IPS DF 4.7 (cell line): ENCODE measurements around the gene LIPI.
"Not testable (repeated sequence)": the region's sequence is repeated elsewhere in the genome, so short reads cannot be mapped to it uniquely, and the experiment has no call there.

Experiments
- DNase-seq: peaks from one replicate; pipeline ENCODE4 v3.0.0-alpha.2; 2013; ENCODE audit warnings: low spot score; ENCODE audit errors: extremely low read depth

LIPI gene

GRCh38 chr21:14210738-14211137, at the start of gene LIPI:
LIPI (minus strand) TSS chr21:14210955; CDS start chr21:14210845, 110 bp downstream.
- no peak for DNase-seq

GRCh38 chr21:14260174-14260764, 49.5 kb upstream of the LIPI start:
- DNase-seq = no peak

- no peak for DNase-seq
Observed at GRCh38 chr21:14259747-14260146, 49.0 kb upstream of the LIPI start.

- DNase-seq = no peak
Observed at GRCh38 chr21:14251336-14251735, 40.6 kb upstream of the LIPI start.

- no peak for DNase-seq
Observed at GRCh38 chr21:14245711-14246110, 35.0 kb upstream of the LIPI start.

GRCh38 chr21:14244911-14245310, 34.2 kb upstream of the LIPI start:
- no peak for DNase-seq

- DNase-seq = no peak
Observed at GRCh38 chr21:14243874-14244273, 33.1 kb upstream of the LIPI start.

GRCh38 chr21:14243461-14243860, 32.7 kb upstream of the LIPI start:
- DNase-seq = no peak

GRCh38 chr21:14241297-14241696, 30.5 kb upstream of the LIPI start:
- DNase-seq = no peak

GRCh38 chr21:14239281-14239680, 28.5 kb upstream of the LIPI start:
- DNase-seq = no peak

GRCh38 chr21:14236180-14236579, 25.4 kb upstream of the LIPI start:
- no peak for DNase-seq

GRCh38 chr21:14235101-14235500, 24.3 kb upstream of the LIPI start:
- no peak for DNase-seq

GRCh38 chr21:14229399-14229798, 18.6 kb upstream of the LIPI start:
- no peak for DNase-seq

- DNase-seq = no peak
Observed at GRCh38 chr21:14223365-14223764, 12.6 kb upstream of the LIPI start.

GRCh38 chr21:14215971-14216641, 5.4 kb upstream of the LIPI start, which contains the start of gene RBM11:
RBM11 (plus strand) TSS chr21:14216157; CDS start chr21:14216187, 30 bp downstream.
- peak; percentile 28 for DNase-seq

- DNase-seq = no peak
Observed at GRCh38 chr21:14213164-14213563, 2.4 kb upstream of the LIPI start.

GRCh38 chr21:14206222-14206621, 4.5 kb downstream of the LIPI start:
- DNase-seq = no peak

- DNase-seq = not testable (repeated sequence)
Observed at GRCh38 chr21:14166463-14167223, 44.1 kb downstream of the LIPI start.

GRCh38 chr21:14143999-14144398, 66.8 kb downstream of the LIPI start:
- no peak for DNase-seq

GRCh38 chr21:14124266-14124665, 86.5 kb downstream of the LIPI start:
- no peak for DNase-seq

- no peak for DNase-seq
Observed at GRCh38 chr21:14121719-14122118, 89.0 kb downstream of the LIPI start.

- no peak for DNase-seq
Observed at GRCh38 chr21:14120091-14120734, 90.5 kb downstream of the LIPI start.
